Raji (cell line): ENCODE data around the gene MINDY4.

Experiments
- POLR2A ChIP-seq: IDR thresholded peaks from 2 replicates; pipeline ENCODE4 v1.6.1; 2011; ENCODE audit warnings: low read depth, low read length, control low read depth; ENCODE audit not compliant: insufficient read depth

The MINDY4 gene

GRCh38 chr7:30922596-30922995, 151.4 kb downstream of the MINDY4 start:
- TF ChIP-seq POLR2A = no peak

- no peak for TF ChIP-seq POLR2A
These were observed 152.0 kb downstream of the MINDY4 start for GRCh38 chr7:30923009-30923773.

GRCh38 chr7:30923774-30924413, 152.7 kb downstream of the MINDY4 start:
- no peak for TF ChIP-seq POLR2A

GRCh38 chr7:30924624-30925023, 153.4 kb downstream of the MINDY4 start:
- TF ChIP-seq POLR2A = no peak

GRCh38 chr7:30925117-30925516, 153.9 kb downstream of the MINDY4 start:
- no peak for TF ChIP-seq POLR2A

DNA sequence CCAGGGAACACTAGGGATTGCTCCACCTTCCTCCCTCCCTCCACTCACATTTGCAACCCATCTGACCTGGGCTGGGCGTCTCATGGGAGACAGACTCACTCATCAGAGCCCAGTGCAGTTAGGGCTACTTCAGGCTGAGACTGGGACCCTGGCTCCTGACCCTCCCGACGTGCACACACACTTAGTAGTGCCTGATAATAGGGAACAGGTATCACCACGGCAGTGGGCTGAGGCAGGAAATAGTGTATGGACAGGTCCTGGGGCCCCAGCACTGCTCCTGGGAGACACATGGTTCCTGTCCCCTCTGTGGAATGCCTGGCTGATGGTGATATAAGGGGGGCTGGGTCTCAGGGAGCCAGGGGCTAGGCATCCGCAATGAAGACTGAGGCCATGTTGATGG, 154.7 kb downstream of the MINDY4 start:
- TF ChIP-seq POLR2A = no peak

GRCh38 chr7:30926313-30926712, 155.1 kb downstream of the MINDY4 start:
- TF ChIP-seq POLR2A = no peak

DNA sequence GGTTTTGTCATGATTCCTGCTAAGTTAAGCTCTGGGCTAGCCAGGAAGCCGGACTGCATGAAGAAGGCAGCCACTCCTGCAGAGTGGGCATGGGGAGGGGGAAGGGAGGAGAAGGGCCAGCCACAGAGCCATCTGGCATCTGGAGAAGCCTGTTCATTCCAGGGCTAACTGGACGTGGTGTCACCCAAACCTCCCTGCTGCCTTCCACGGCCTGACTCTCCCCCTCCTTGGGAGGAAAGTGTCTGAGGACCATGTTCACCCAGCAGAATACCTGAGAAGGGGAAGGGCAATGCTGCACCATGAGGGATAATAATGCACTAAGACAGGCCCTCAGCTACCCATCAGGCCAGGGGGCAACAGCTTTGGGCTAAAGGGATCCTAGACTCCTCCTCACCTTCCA, 155.8 kb downstream of the MINDY4 start:
- no peak for TF ChIP-seq POLR2A

DNA sequence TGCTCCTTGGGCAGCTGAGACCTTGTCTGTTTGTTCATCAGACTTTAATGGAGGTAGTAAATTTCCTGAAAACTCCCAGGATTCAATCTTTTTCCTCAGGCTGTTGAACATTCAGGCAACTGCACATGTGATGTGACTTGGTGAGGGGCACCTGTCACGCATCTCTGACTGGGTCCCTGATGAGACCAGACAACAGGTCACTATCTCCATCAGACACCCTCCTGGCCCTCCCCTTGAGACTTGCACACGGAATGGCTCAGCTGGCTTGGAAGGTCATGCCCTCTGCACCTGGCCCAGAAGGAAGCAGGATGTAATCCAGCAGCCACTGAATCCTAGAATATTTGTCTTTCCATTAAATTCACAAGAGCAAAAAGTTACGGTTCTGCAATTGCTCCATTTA, 156.3 kb downstream of the MINDY4 start:
- TF ChIP-seq POLR2A = no peak

- TF ChIP-seq POLR2A = no peak
These were observed 157.1 kb downstream of the MINDY4 start for GRCh38 chr7:30928254-30928872.

DNA sequence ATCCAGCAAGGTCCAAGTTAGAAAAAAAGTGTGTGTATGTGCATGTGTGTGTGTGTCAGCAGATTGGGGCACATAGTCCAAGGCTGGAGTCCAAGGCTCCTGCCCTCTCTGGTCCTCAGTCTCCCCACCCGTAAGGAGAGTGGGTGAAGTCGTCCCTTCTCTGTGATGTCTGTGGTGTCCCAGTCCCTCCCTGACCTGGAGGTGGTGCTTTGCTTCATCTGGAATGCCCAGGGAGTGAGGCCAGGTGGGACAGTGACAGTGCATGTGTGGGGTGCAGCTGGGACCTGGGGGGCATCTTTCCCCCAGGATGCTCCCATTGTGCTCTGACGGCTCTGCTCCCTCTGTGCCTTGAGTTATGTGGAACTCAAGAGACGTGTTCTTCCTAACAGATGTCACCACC, 158.5 kb downstream of the MINDY4 start:
- TF ChIP-seq POLR2A = no peak

DNA sequence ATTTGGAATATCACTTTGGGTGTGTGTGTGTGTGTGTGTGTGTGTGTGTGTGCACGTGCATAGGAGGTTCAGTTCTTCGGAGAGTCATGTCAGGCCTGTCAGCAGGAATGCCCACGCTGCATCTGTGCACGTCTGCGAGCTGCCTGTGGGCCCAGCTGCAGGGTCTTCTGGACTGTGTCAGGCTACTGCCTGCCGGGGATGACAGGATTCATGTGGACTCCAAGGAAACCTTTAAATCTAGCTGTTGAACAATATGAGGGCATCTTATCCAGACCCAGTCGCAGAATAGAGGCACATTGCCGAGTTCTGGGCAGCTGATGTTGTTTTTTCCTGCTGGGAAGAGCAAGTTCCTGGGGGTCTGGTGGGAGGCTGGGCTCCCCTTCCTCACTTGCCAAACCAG, 159.4 kb downstream of the MINDY4 start:
- TF ChIP-seq POLR2A = no peak

DNA sequence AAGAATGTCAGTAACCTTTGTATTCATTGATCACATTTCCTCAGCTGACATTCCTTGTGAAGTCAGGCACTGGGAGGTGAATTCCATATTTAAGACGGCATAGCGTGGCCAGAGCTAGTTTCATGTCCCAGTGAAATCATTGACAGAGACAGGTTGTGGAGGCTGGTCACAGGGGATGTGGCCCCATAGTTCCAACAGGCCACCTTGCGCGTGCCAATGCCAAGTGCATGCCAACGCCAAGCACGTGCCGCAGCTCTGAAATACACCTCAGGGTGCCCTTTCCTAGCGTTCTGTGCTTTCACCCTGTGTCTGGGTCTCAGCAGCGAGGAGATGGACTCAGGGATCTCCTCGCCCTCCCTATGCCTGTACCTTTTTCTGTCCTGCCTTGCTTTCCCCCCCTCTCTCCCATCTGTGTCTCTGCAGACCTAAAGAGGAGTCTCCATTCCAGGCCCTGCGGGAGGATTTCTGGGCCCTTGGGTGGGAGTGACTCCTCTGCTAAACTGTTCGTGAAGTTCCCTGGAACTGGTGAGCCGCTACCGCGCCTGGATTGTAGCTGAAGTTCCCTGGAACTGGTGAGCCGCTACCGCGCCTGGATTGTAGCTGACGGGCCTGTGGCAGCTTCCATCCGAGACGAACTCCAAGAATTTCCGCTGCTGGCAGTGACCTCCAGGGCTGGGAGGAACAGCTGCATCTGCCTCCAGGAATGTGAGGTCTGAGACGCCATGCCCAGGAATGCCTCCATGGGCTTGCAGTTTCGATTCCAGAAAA, 160.1 kb downstream of the MINDY4 start:
- TF ChIP-seq POLR2A = no peak

DNA sequence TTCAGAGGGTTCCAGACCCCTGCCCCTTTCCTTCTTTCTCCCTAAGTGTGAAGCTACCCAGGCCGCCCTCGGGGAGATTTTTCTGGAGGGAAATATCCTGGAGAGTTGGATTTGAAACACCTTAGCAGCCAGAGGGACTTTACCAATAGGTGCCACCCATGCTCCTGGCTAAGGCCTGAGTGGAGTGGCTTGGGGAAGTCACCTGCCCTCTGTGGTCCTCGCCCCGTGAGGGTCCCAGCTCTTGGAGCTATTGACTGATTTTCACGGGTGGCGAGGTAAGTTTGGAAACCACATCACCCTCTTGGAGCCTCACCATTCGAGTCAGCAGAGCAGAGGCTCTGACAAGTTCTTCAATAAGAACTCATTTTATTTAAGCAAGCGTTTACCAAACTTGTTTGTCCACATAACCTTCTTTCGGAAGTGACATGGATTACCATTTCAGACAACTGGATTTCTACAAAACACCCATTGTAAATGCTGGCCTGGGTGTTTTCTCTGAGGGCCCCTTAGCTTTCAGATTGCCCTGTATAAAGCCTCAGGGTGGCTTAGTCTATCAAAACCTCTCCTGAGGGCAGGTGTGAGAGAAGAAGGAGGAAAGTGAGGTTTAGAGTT, 160.8 kb downstream of the MINDY4 start:
- no peak for TF ChIP-seq POLR2A

- no peak for TF ChIP-seq POLR2A
These were observed 161.3 kb downstream of the MINDY4 start for GRCh38 chr7:30932562-30932961.
